Lower lobe of right lung (tissue), 2 donors: ENCODE measurements around the gene CACNA2D1. TPM values are rescaled to one million over a fixed set of nuclear protein-coding genes. Genes with fewer than 3 reads are reported as not detected.
"Not testable (repeated sequence)": the region's sequence is repeated elsewhere in the genome, so short reads cannot be mapped to it uniquely, and the experiment has no call there.

ENCODE experiments used
- ATAC-seq, 2 donors: fragments of 200-7000 bp; cut with Tn5 transposase; one replicate each; pipeline ENCODE4 v1.9.1; 2020 to 2022; ENCODE audit warnings: mild to moderate bottlenecking in 2 of 2, moderate library complexity in 2 of 2
- DNase-seq: peaks from one replicate; pipeline ENCODE4 v3.0.0-alpha.2; 2020
- H3K27ac ChIP-seq: fragments of 200-600 bp; one replicate; pipeline ENCODE4 v1.8.0; 2022
- H3K27me3 ChIP-seq: fragments of 200-600 bp; one replicate; pipeline ENCODE4 v1.8.0; 2022; ENCODE audit warnings: low read depth
- H3K36me3 ChIP-seq: fragments of 200-600 bp; one replicate; pipeline ENCODE4 v1.8.0; 2022; ENCODE audit warnings: mild to moderate bottlenecking
- H3K4me1 ChIP-seq: fragments of 200-600 bp; one replicate; pipeline ENCODE4 v1.8.0; 2022
- H3K4me3 ChIP-seq: fragments of 200-600 bp; one replicate; pipeline ENCODE4 v1.8.0; 2022; ENCODE audit warnings: mild to moderate bottlenecking
- H3K9me3 ChIP-seq: fragments of 200-600 bp; one replicate; pipeline ENCODE4 v1.8.0; 2022
- CTCF ChIP-seq: fragments of 200-600 bp; IDR thresholded peaks from one replicate; pipeline ENCODE4 v1.8.0; 2022; ENCODE audit warnings: antibody characterized with exemption, mild to moderate bottlenecking
- intact Hi-C: fragments of 100-400 bp; cut with DNase I; formaldehyde crosslinking; loops from one replicate; pipeline ENCODE4 v1.11.0; 2022
- total RNA-seq: library from RNA; stranded (reverse); fragmentation: NEBNext Ultra II Directional; extraction: Animal tissue kit (Norgen Biotek cat#: 25700); gene quantifications from one replicate; pipeline ENCODE4 v1.2.1, GENCODE V29; 2021
- donor health status: DM: no; HTN: yes; CAD: no; lungs with severe emphysema.

Gene CACNA2D1
- total RNA-seq, 1 donor from 2014 or later, result 12.5 TPM

- Histone ChIP-seq H3K4me3 (no peak overlapping the region), H3K27me3 (no peaks in the 10 kb centered on the region), H3K4me1 (no peaks in the 10 kb centered on the region), H3K9me3 (no peaks in the 10 kb centered on the region), H3K27ac (no peak overlapping the region), H3K36me3 (no peaks in the 10 kb centered on the region)
- DNase-seq, result no peak
- no peak for ATAC-seq
- no peak for TF ChIP-seq CTCF
- intact Hi-C loops, result no loop called here
Measured at GRCh38 chr7:82389876-82390275, 53.7 kb downstream of the CACNA2D1 start.

GRCh38 chr7:82388138-82388537 lies 55.4 kb downstream of the CACNA2D1 start:
- Histone ChIP-seq H3K9me3 (no peaks in the 10 kb centered on the region), H3K27me3 (no peaks in the 10 kb centered on the region), H3K4me3 (no peak overlapping the region), H3K27ac (no peak overlapping the region), H3K36me3 (no peaks in the 10 kb centered on the region), H3K4me1 (no peaks in the 10 kb centered on the region)
- intact Hi-C loops, result no loop called here
- no peak for TF ChIP-seq CTCF
- DNase-seq, result no peak
- no peak for ATAC-seq

GRCh38 chr7:82386571-82386970 lies 57.0 kb downstream of the CACNA2D1 start:
- H3K36me3 ChIP-seq, intact Hi-C loops, H3K27ac ChIP-seq, H3K27me3 ChIP-seq, H3K4me1 ChIP-seq, H3K9me3 ChIP-seq, DNase-seq, ATAC-seq, H3K4me3 ChIP-seq: not testable (repeated sequence)

- intact Hi-C loops, result no loop called here
- H3K27ac ChIP-seq, result no peak overlapping the region
- no peaks in the 10 kb centered on the region for H3K4me1 ChIP-seq
- no peaks in the 10 kb centered on the region for H3K9me3 ChIP-seq
- no peak overlapping the region for H3K4me3 ChIP-seq
- no peaks in the 10 kb centered on the region for H3K36me3 ChIP-seq
- no peak for TF ChIP-seq CTCF
- no peak for ATAC-seq
- H3K27me3 ChIP-seq, result no peaks in the 10 kb centered on the region
- DNase-seq, result no peak
Measured at GRCh38 chr7:82384779-82385178, 58.8 kb downstream of the CACNA2D1 start.

- Histone ChIP-seq H3K9me3 (no peaks in the 10 kb centered on the region), H3K4me3 (no peak overlapping the region), H3K36me3 (no peaks in the 10 kb centered on the region), H3K4me1 (no peaks in the 10 kb centered on the region), H3K27me3 (no peaks in the 10 kb centered on the region), H3K27ac (no peak overlapping the region)
- no peak for DNase-seq
- intact Hi-C loops, result no loop called here
- ATAC-seq, result no peak
- TF ChIP-seq CTCF, result no peak
Measured at GRCh38 chr7:82384051-82384464, 59.5 kb downstream of the CACNA2D1 start.

GRCh38 chr7:82382276-82382675 lies 61.3 kb downstream of the CACNA2D1 start:
- no peak for DNase-seq
- ATAC-seq, result no peak
- H3K27me3 ChIP-seq, result no peaks in the 10 kb centered on the region
- no peaks in the 10 kb centered on the region for H3K4me1 ChIP-seq
- H3K27ac ChIP-seq, result no peak overlapping the region
- no peak for TF ChIP-seq CTCF
- H3K36me3 ChIP-seq, result no peaks in the 10 kb centered on the region
- intact Hi-C loops, result no loop called here
- H3K9me3 ChIP-seq, result no peaks in the 10 kb centered on the region
- H3K4me3 ChIP-seq, result no peak overlapping the region
